ENCODE measurements around the gene JAKMIP2. TPM values are rescaled to one million over a fixed set of nuclear protein-coding genes. Genes with fewer than 3 reads are reported as not detected.

JAKMIP2 gene
- total and polyA plus RNA-seq, 2 donors (not counting 3 experiments of a cell fraction or from before 2014, with no cell fraction given) = not detected

DNA sequence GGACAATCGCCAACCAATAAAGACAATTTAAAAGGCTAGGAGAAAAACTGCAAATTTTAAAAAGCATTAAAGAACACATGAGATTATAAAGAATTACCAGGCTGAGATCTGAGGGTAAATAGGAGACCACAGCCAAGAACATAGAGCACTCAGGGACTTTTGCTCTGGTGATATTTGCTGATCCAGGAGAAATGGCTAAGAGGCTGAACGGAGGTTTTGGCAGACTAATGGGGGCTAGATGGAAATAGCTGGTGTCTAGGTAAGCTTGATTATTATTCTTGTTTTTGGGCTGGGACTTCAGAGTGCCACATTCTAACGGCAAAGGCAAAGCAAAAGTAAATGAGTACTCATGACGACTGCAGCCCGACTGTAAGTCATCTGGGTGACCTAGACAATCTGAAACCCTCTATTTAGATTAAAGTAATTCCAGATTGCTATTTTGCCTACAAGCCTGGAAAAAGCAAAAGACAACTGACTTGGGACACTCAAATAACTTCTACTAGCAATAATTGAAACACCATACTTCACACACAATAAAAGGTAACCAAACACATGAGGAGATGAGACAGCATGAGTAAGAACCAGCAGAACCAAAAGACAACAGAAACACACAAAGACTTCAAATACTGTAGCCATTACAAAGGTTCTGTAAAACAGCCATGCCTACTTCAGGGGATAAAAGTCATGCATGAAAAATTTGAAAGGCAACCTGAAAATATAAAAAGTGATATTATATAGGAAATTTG is 68.8 kb downstream of the JAKMIP2 start:
- TF ChIP-seq, protein P1, sequence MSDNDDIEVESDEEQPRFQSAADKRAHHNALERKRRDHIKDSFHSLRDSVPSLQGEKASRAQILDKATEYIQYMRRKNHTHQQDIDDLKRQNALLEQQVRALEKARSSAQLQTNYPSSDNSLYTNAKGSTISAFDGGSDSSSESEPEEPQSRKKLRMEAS (IDR thresholded peaks at IDR 0.05; ENCODE audit: insufficient read depth, insufficient read length) = no peak
- TF ChIP-seq FOS (IDR thresholded peaks at IDR 0.05; ENCODE audit: borderline replicate concordance, insufficient read depth, low read length) = no peak
- TF ChIP-seq, protein P2, sequence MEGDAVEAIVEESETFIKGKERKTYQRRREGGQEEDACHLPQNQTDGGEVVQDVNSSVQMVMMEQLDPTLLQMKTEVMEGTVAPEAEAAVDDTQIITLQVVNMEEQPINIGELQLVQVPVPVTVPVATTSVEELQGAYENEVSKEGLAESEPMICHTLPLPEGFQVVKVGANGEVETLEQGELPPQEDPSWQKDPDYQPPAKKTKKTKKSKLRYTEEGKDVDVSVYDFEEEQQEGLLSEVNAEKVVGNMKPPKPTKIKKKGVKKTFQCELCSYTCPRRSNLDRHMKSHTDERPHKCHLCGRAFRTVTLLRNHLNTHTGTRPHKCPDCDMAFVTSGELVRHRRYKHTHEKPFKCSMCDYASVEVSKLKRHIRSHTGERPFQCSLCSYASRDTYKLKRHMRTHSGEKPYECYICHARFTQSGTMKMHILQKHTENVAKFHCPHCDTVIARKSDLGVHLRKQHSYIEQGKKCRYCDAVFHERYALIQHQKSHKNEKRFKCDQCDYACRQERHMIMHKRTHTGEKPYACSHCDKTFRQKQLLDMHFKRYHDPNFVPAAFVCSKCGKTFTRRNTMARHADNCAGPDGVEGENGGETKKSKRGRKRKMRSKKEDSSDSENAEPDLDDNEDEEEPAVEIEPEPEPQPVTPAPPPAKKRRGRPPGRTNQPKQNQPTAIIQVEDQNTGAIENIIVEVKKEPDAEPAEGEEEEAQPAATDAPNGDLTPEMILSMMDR (IDR thresholded peaks at IDR 0.05; ENCODE audit: extremely low read depth in 1 of 2, insufficient read depth in 1 of 2, low read depth in 1 of 2, low read length in 2 of 2) = no peak
- TF ChIP-seq EZH2 (IDR thresholded peaks at IDR 0.05; ENCODE audit: borderline replicate concordance, low read depth, low read length, severe bottlenecking) = no peak
- TF ChIP-seq GATA2 (IDR thresholded peaks at IDR 0.05; ENCODE audit: insufficient read depth, insufficient read length, low read depth, low read length) = no peak
- TF ChIP-seq POLR2A (IDR thresholded peaks at IDR 0.05; ENCODE audit: low read depth, low read length) = no peak
- no peak for TF ChIP-seq POLR2AphosphoS5 (IDR thresholded peaks at IDR 0.05; ENCODE audit: insufficient read depth, low read depth, low read length)
- TF ChIP-seq JUN (IDR thresholded peaks at IDR 0.05; ENCODE audit: borderline replicate concordance, insufficient read depth, insufficient read length, low read depth) = no peak
- no peak for TF ChIP-seq MYC (IDR thresholded peaks at IDR 0.05; ENCODE audit: low read depth, low read length)
- Histone ChIP-seq H3K4me3 (replicated peaks in 1 of 3; ENCODE audit: insufficient read depth in 1 of 3, low read depth in 1 of 3, low read length in 3 of 3) (no peak overlapping the region), H3K9ac (replicated peaks; ENCODE audit: extremely low read depth, insufficient read depth, low read length) (no peak overlapping the region), H3K9me1 (replicated peaks; ENCODE audit: control insufficient read depth, extremely low read depth, insufficient read depth, low read length) (no peaks in the 10 kb centered on the region), H3K4me2 (ENCODE audit: insufficient read depth, low read length) (no peak overlapping the region), H3K36me3 (ENCODE audit: control insufficient read depth in 2 of 2, extremely low read depth in 1 of 2, insufficient read depth in 2 of 2, low read length in 2 of 2) (no peaks in the 10 kb centered on the region), H4K20me1 (replicated peaks; ENCODE audit: control insufficient read depth, extremely low read depth, insufficient read depth, low read length) (no peaks in the 10 kb centered on the region), H3K9me3 (replicated peaks; ENCODE audit: control insufficient read depth, insufficient read depth, low read length) (no peaks in the 10 kb centered on the region), H3K4me1 (ENCODE audit: control insufficient read depth, extremely low read depth, insufficient read depth, low read length) (no peaks in the 10 kb centered on the region), H3K79me2 (ENCODE audit: control insufficient read depth, insufficient read depth, low read length) (no peaks in the 10 kb centered on the region), H3K27ac (ENCODE audit: insufficient read depth, low read depth, low read length) (no peak overlapping the region), H2AFZ (ENCODE audit: low read depth, low read length) (no peak overlapping the region), H3K27me3 (ENCODE audit: control insufficient read depth in 2 of 2, insufficient read depth in 2 of 2, low read length in 2 of 2) (no peaks in the 10 kb centered on the region)
- DNase-seq (ENCODE audit: low read depth, low spot score) = no peak
- FAIRE-seq = no peak
- BruUV-seq (replicated peaks) = no TSS peak
- CTCF ChIA-PET = no interaction called here
- POLR2A ChIA-PET = no interaction called here
- intact Hi-C loops (cut with micrococcal nuclease) = no loop called here
- dilution Hi-C loops (cut with MboI; ENCODE audit: extremely low pct_ligation_motif_present, low sequenced_read_pairs) = no loop called here
